Kidney epithelial cell (primary cell): ENCODE measurements around the gene SOX21. TPM values are rescaled to one million over a fixed set of nuclear protein-coding genes. Genes with fewer than 3 reads are reported as not detected.

Source experiments
- DNase-seq: peaks from one replicate; pipeline ENCODE4 v3.0.0-alpha.2; 2010; ENCODE audit warnings: low read depth
- H3K27me3 ChIP-seq: 2 replicates; pipeline ENCODE4 v1.6.0; 2011; ENCODE audit warnings: low read length; ENCODE audit not compliant: control insufficient read depth, insufficient read depth
- H3K36me3 ChIP-seq: 2 replicates; pipeline ENCODE4 v1.5.1; 2011; ENCODE audit warnings: low read length; ENCODE audit not compliant: control insufficient read depth, insufficient read depth
- H3K4me3 ChIP-seq: 2 replicates; pipeline ENCODE4 v1.5.1; 2011; ENCODE audit warnings: low read depth, mild to moderate bottlenecking, control low read depth, low read length
- CTCF ChIP-seq: IDR thresholded peaks from 2 replicates; pipeline ENCODE4 v1.5.1; 2011; ENCODE audit warnings: mild to moderate bottlenecking, moderate library complexity, low read length, control low read depth, inconsistent platforms; ENCODE audit not compliant: insufficient read depth, poor library complexity, severe bottlenecking
- total RNA-seq: library from RNA; depleted of rRNA; stranded (reverse); fragments of >200 nt; gene quantifications from 2 replicates; pipeline ENCODE4 v1.2.3, GENCODE V29; 2015

Gene SOX21
- total RNA-seq, 1 donor from 2014 or later, result not detected

DNA sequence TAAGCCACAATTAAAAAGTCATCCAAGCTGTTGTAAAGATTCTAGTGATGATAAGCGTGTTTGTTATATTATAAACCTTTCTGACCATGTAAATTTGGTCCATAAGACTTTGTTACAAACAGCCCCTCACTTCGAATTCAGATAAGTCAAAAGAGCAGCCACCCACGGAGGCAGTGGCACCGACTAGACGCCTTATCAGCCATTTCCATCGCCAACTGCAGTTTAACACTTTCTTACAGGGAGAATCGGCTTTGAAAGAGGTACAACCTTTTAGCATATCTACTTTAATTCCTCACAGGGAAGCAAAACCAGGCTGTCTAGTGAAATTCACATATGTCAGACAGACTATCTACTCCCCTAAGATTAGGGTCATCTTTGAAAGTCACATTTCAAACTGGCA, 47.5 kb downstream of the SOX21 start:
- TF ChIP-seq CTCF, result no peak
- Histone ChIP-seq H3K4me3 (no peak overlapping the region), H3K27me3 (peaks cover 34% of the 10 kb centered on the region), H3K36me3 (no peaks in the 10 kb centered on the region)
- no peak for DNase-seq

DNA sequence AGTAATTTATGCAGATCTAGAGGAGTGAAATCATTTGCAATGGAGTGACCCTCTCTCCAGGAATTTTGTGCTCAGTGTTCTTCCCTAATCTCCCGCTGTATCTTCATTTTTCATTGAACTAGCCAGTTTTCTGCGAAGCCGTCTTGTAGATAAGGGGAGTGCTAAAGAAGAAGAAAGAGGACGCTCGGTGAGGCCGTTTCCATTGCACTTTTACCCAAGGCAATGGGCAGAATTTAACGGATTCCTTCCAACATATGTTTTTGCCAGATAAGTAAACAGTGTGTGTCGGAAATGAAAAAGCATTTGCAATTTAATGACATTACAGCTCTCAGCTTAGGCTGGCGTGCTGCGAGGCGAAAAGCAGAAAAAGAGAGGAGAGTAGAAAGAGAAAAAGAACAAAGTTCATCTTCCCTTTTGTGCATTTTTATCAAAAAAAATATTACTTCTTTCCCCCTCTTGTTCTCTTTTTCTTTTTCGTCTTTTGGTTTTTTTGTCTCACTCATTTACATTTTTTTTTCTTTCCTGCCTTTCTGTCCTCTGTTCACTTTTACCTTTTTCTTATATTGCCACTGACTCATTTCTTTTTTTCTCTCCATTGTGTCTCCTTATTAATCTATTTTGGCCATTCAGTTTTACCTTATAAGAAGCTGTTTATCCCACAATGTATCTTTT, 49.9 kb downstream of the SOX21 start:
- no peak overlapping the region for H3K4me3 ChIP-seq
- H3K36me3 ChIP-seq, result no peaks in the 10 kb centered on the region
- TF ChIP-seq CTCF, result no peak
- H3K27me3 ChIP-seq, result peaks cover 34% of the 10 kb centered on the region
- no peak for DNase-seq

DNA sequence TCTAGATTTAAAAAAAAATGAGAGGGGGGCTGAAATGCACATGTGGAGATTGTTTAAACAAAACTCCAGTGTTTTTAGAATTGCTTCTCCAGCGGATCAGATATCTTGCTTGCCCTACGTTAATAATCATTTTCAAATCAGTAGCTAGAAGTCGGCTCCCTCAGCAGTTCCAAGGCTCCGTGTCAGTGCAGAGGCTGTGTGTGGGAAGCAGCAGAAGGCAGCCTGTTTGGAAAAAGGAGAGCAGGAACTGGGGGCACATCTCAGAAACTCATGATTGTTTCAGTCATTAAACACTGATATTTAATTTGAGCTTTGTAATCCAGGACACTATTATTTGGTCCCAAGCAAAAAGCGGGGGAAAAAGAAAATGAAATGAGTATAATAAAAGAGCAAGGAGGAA, 50.9 kb downstream of the SOX21 start:
- Histone ChIP-seq H3K36me3 (no peaks in the 10 kb centered on the region), H3K27me3 (peaks cover 33% of the 10 kb centered on the region), H3K4me3 (no peak overlapping the region)
- no peak for TF ChIP-seq CTCF
- DNase-seq, result no peak

GRCh38 chr13:94660695-94661326, 51.5 kb downstream of the SOX21 start:
- H3K4me3 ChIP-seq, result no peak overlapping the region
- TF ChIP-seq CTCF, result peak; percentile 23
- H3K36me3 ChIP-seq, result no peaks in the 10 kb centered on the region
- no peak for DNase-seq
- peaks cover 28% of the 10 kb centered on the region for H3K27me3 ChIP-seq

Other genes with a start within 250 kb of the SOX21 start
- 0.08 TPM in 1 of 2 replicates, not detected in the other for gene DCT, start 232.9 kb downstream of the SOX21 start, total RNA-seq
- gene TGDS, start 116.4 kb downstream of the SOX21 start, total RNA-seq, result 12.7 and 14.3 TPM in 2 replicates
- gene GPR180, start 110.7 kb downstream of the SOX21 start, total RNA-seq, result 7.1 and 7.5 TPM in 2 replicates